DMS53 treated with DMSO at 0.1 percent for 48 hours (cell line): ENCODE results near the gene CALY.
A peak's percentile ranks its signal among the peaks of the same experiment; 100 is the strongest.

Experiments
- DNase-seq: peaks from one replicate; lab custom pipeline; 2025; ENCODE audit not compliant: unreplicated experiment; lab: John Stamatoyannopoulos, UW

The CALY gene

GRCh38 chr10:133366751-133367150, 30.1 kb upstream of the CALY start:
- DNase-seq = no peak

GRCh38 chr10:133366130-133366478, 29.4 kb upstream of the CALY start:
- no peak for DNase-seq

GRCh38 chr10:133365461-133366129, 28.9 kb upstream of the CALY start:
- no peak for DNase-seq

GRCh38 chr10:133364645-133365431, 28.1 kb upstream of the CALY start:
- DNase-seq = no peak

GRCh38 chr10:133362846-133363245, 26.1 kb upstream of the CALY start:
- no peak for DNase-seq

GRCh38 chr10:133361773-133362441, 25.2 kb upstream of the CALY start:
- no peak for DNase-seq

- no peak for DNase-seq
Measured at GRCh38 chr10:133361227-133361626, 24.5 kb upstream of the CALY start.

- DNase-seq = no peak
Measured at GRCh38 chr10:133359972-133360610, 23.4 kb upstream of the CALY start.

- DNase-seq = peak; percentile 14
Measured at GRCh38 chr10:133359554-133359971, 22.9 kb upstream of the CALY start.

- DNase-seq = no peak
Measured at GRCh38 chr10:133358925-133359310, 22.2 kb upstream of the CALY start.

GRCh38 chr10:133358162-133358924, 21.6 kb upstream of the CALY start:
- DNase-seq = no peak

GRCh38 chr10:133357285-133358161, 20.8 kb upstream of the CALY start, which contains the start of gene FUOM:
Gene FUOM (minus strand): TSS chr10:133358019. CDS start chr10:133358007, 12 bp downstream.
- peak; percentile 13 for DNase-seq

GRCh38 chr10:133356549-133357284, 20.0 kb upstream of the CALY start:
- DNase-seq = no peak

- no peak for DNase-seq
Measured at GRCh38 chr10:133355991-133356390, 19.3 kb upstream of the CALY start.

GRCh38 chr10:133355266-133355665, 18.6 kb upstream of the CALY start:
- DNase-seq = no peak

- DNase-seq = no peak
Measured at GRCh38 chr10:133354672-133355240, 18.1 kb upstream of the CALY start.

- DNase-seq = no peak
Measured at GRCh38 chr10:133353988-133354605, 17.4 kb upstream of the CALY start.

- DNase-seq = no peak
Measured at GRCh38 chr10:133353202-133353959, 16.7 kb upstream of the CALY start.
